HG03280 (cell line): Measurements from ENCODE around the gene LRRC17.
"Not testable (repeated sequence)": the region's sequence is repeated elsewhere in the genome, so short reads cannot be mapped to it uniquely, and the experiment has no call there.

Experiments
- ATAC-seq: cut with Tn5 transposase; IDR thresholded peaks from one replicate; pipeline ENCODE4 v1.9.1; 2021; ENCODE audit warnings: mild to moderate bottlenecking, moderate library complexity; ENCODE audit not compliant: unreplicated experiment

LRRC17 gene

DNA sequence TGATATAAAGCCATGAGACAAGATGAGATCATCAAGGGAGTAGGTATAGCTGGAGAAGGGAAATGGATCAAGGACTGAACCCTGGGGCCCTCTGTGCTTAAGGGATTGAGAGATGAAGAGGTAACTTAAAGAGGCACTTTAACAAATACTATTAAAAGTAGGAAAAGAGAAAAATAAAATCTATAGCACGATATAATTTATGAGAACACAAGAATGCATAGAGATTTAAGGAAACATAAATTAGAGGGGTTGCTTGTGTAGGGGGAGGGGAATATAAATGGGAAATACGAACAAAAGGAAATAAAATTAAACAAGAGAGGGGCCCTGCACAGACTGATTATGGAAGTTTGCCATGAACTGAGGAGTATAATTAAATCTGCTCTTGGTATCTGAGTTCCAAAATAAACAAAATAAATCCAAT lies 15.6 kb upstream of the LRRC17 start:
- ATAC-seq, result no peak

DNA sequence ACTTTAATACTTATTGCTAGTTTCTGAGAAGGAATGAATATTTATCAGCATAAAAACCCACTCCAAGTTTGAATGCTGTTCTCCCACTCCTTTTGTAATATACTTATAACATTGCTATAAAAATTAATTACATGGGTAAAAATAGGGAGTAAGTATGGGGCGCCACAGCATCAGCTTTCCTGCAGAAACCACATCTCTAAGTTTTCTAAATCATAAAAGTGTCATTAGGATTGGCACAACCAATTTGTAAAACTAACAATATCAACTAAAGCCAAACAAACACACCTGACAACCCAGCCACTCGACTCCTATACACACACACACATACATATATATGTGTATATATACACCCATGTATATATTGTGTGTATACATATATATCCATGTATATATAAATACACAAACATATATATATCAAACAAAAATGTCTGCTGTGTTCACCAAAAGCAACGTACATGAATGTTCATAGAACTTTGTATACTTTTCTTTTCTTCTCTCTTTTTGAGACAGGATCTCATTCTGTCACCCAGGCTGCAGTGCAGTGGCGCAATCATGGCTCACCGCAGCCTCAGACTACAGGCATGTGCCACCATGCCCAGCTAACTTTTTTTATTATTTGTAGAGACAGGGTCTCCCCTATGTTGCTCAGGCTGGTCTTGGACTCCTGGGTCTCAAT lies 14.8 kb upstream of the LRRC17 start:
- no peak for ATAC-seq

DNA sequence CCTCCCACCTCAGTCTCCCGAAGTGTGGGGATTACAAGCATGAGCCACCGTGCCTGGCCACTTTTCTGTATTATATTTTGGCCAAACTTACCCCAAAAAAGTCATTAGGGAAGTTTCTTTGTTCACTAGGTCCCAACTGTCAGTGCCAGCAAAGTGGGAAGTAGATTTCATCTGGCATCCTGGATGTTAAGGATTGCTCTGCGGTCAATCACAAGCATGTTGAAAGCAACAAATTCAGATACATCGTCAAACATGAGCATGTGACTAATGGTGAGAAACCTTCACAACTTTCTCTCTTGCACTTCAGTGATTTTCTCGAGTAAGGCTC lies 14.3 kb upstream of the LRRC17 start:
- no peak for ATAC-seq

DNA sequence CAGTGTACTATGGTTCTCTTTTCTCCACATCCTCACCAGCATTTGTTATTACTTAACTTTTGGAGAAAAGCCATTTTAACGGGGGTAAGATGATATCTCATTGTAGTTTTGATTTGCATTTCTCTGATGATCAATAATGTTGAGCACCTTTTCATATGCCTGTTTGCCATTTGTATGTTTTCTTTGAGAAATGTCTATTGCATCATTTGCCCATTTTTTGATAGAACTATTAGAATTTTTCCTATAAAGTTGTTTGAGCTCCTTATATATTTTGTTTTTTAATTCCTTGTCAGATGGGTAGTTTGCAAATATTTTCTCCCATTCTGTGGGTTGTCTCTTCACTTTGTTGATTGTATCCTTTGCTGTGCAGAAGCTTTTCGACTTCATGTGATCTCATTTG lies 10.7 kb upstream of the LRRC17 start:
- ATAC-seq, result not testable (repeated sequence)

DNA sequence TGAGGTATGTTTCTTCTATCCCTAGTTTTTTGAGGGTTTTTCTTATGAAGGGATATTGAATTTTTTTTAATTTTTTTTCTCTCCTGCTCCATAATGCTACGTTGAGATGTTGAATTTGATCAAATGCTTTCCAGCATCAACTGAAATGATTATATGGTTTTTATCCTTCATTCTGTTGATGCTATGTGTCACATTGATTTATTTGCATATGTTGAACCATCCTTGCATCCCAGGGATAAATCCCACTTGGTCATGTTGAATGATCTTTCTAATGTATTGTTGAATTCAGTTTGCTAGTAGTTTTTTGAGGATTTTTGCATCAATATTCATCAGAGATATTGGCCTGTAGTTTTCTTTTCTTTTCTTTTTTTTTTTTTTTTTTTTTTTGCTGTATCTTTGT lies 9.2 kb upstream of the LRRC17 start:
- not testable (repeated sequence) for ATAC-seq

DNA sequence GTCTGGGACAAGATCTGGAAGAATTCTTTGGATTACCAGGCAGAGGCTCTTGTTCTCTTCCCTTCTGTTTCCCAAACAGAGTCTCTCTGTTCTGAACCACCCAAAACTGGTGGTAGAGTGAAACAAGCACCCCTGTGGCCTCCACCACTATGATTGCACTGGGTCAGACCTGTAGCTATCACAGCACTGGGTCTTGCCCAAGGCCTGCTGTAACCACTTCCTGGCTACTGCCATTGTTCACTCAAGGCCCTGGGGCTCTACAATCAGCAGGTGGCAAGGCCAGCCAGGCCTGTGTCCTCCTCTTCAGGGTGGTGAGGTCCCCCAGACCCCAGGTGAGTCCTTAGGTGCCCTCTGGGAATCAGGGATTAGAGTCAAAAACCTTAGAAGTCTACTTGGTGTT lies 4.1 kb upstream of the LRRC17 start:
- no peak for ATAC-seq

DNA sequence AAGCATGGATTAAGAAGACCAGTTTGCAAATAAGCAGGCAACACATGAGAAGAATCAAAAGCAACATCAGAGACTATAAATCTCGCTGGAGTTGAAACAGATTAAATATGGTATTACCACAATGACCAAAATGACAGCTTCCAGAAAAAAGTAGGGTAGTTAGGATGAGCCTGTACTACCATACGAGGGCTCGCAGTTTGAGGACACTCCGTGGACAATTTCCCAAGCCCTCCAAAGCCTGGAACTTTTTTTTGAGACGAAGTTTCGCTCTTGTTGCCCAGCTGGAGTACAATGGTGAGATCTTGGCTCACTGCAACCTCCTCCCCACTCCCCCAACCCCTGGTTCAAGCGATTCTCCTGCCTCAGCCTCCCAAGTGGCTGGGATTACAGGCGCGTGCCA lies 1.0 kb downstream of the LRRC17 start:
- ATAC-seq, result no peak

DNA sequence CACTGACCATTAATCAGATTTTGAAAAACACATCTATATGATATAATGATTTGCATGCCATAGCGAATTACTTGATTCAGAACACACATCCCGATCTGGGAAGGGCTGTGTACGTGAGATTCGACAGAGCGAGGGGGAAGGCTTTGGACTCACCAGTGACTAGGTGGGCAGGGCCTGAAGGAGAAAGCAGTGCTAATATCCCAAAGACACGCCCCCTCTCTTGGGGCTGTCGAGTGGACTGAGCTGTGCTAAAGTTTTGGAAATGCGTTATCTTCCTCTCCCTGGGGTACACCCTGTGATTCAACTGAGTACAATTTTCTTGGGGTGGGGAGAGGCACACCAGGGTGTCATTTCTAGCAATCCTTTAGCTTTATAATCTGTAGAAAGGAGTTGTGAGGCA lies 1.8 kb downstream of the LRRC17 start:
- ATAC-seq, result no peak

DNA sequence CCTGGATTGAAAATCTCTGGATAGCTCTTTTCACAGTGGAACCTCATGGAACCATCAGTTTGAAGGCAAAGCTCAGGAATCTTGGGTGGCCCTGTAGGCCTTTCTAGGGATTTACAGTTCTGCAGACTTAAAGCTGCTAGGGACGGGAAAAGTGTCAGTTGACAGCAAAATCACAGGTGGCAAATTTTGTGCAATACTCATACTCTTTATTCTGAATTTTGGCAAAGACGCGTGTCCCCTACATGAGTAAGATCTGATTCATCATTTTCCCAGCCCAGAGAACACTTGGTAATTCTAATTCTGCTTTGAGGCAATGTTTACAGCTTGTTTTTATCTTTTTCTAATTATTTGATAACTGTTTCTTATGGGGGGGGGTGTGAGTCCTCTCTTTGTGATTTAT lies 3.6 kb downstream of the LRRC17 start:
- no peak for ATAC-seq

DNA sequence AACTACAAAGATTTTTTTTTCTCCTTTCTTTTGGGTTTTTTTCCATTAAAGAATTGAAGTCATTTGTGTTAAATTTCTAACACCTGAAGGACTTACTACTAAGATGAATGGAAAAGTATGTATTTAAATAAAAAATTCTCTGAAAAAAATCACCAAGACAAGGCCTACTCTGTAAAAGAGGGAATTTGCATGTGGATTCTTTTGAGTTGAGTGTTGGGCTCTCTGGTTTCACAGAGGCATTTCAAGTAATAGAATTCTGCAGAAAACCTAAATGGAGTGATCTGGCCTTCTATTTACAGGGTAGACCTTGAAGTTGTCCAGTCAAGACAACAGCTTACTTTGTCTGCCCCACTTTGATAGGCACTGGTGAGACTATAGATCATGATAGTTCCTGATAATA lies 4.1 kb downstream of the LRRC17 start:
- no peak for ATAC-seq

DNA sequence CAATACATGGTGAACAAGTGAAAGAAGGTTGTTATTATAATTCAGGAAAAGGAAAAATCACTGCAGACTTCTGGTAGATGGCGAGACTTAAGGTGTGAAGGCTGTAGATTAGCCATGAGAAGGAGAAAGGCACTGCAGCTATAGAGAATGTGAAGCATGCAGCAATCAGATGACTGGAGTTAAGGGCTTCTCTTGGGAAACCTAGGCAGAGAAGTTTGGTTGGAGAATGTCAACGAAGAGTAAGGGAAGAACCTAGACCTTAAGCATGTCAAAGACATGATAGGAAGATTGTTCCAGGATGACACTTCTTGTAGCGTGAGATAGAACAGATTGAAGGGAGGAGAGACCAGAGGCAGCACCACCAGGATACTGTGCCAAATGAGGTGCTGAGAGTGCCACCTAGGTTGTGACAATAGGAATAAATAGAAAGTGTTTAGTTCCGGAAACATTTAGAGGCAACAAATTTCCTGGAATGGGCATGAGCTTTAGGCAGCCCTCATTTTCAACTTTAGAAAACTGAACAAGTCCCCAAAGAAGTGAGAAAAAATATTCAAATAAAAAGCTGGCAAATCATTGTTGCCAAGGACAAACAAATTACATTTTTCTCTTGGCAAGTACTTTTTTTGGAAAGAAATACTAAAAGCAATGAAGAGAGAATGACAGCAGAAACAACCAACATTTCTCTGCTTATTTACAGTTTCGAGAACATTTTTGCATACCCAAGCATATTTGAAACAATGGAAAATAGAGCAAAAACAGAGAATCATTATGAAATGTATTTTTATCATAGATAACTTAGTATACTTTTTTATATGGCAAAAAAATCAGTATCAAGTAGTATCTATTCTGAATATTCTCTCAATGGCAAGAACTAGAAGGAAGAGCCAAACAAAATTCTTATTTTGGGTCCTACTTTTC lies 4.9 kb downstream of the LRRC17 start:
- no peak for ATAC-seq

DNA sequence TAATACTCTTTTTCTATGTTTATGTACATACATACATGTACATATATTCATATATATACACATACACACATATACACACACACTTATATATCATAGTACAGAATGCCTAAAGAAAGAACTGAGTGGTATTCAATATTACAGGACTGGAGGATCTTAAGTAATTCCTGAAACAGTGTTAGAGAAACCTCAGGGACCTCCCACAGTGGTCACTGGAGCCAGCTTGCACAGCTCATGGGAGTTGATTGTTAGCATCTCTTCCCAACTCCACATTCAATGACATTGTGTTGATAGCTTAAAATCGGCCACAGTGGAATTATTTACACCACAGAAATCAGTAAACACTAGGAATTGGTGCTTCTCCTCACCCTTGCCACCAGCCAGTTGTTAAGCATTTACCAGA lies 6.0 kb downstream of the LRRC17 start:
- no peak for ATAC-seq

DNA sequence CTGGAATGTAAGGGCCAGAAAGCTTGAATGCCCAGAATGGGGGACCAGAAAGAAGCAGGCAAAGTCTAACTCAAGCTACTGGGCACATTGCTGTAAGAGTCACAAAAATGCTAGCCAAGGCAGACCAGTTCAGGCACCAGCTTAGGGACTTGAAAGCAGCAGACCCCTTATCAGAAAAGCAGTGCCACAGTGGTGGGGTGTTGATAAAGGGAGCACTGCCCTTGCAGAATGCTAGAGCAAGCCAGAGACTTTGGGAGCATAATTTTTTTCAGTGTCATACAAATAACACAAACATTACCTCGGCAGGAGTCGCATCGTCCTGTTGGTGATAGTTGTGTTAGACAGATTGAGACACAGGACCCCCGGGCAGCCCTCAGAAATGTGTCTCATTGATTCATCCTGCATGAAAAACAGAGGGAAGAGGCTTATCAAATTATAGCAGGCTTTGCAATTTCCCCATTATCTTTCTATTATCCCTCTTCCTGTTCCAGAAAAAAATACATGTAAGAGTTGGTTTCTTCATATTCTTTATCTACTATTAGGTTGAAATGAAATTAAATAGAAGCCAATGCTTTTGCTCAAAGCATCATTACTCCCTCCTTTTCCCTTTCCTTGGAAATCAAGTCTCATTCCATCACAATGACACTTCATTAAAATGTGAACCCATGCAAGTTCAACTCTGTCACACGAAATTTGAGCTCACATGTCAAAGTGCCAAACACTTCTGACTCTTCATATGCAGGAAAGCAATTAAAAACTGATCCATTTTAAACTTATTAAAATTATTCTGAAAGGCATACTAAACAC lies 13.4 kb downstream of the LRRC17 start:
- ATAC-seq, result no peak

DNA sequence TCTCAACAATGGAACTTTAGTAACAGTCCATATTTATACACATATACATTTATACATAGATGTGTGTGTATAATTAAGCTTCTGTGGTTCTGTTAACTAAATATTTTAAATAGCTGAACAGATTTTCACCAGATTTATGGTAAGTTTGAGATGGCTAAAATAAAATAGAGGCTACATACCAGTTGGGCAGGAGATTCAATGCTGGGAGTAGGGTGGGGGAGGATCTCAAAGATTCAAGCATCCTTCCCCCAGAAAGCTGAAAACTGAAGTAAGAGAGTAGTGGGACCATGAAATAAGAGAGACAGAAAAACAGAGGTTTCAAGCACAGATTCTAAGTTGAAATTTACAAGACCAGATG lies 14.0 kb downstream of the LRRC17 start:
- no peak for ATAC-seq

DNA sequence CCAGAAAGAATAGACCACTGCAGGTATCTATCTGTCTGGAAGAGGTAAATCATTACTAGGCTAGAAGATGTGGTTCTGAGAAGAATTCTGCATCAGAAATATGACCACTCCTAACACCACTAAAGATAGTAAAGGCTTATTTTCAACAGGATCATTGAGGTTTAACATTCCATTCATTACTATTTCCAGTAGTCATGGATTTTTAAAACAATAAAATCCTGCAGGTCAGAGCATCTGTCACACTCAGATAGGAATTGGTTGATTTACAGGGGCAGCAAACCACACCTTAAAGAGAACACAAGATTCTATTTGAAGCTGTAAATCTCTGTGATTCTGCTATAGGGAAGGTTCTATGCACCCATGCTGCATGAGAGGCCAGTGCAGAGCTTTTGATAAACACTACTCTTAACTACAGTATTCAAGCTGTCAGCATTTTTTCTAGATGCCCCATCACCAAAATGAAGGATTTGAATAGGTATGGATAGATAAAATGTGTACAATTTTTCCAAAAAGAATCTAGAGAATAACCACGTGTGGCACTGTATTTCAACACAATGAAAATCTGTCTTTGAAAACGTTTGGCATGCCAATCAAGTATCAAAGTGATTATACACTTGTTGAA lies 14.6 kb downstream of the LRRC17 start:
- no peak for ATAC-seq

DNA sequence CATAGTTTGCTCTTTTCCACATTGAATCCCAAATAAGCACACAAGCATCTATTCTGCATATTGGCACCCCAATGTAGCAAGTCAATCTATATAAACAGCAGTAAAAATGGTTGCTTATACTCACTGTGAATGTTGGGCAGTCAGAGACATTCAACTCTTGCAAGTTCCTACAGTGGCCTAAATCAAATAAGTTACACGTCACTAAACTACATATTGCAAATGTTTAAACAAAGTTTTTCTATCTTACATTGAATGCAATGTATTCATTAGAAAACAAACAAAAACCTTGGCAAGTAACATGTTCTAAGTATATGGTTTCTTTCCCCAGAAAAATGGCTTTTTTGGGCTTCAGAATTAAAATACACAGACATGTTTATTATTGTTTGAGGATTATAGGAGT lies 19.0 kb downstream of the LRRC17 start:
- ATAC-seq, result no peak

DNA sequence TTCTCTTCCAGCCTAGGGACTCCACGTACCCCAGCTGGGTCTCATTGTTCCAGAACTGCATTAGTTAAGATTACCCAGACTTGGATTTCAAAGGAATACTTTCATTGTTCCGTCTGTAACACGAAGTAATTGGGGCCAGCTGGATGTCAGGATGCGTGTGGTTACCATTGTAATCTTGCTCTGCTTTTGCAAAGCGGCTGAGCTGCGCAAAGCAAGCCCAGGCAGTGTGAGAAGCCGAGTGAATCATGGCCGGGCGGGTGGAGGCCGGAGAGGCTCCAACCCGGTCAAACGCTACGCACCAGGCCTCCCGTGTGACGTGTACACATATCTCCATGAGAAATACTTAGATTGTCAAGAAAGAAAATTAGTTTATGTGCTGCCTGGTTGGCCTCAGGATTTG lies 21.0 kb downstream of the LRRC17 start:
- no peak for ATAC-seq

DNA sequence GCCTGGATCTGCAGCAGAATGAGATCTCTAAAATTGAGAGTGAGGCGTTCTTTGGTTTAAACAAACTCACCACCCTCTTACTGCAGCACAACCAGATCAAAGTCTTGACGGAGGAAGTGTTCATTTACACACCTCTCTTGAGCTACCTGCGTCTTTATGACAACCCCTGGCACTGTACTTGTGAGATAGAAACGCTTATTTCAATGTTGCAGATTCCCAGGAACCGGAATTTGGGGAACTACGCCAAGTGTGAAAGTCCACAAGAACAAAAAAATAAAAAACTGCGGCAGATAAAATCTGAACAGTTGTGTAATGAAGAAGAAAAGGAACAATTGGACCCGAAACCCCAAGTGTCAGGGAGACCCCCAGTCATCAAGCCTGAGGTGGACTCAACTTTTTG lies 21.4 kb downstream of the LRRC17 start:
- ATAC-seq, result no peak

DNA sequence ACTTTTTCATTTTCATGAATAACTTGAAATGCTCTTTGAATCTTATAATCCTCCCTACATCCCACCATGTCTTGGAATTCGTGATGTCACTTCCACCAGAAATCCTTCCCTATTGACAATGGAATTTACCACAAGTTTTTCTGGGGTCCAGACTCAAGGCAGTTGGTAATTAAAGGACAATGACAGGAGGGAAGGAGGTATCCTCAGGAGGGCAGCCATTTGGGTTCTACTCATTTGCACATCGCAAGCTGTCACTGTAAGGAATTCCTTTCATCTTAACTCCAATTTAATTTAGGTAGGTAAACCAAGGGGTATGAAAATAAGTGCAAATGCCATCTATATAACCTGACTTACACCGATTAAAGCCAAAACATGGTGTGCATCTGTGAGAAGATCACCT lies 21.9 kb downstream of the LRRC17 start:
- ATAC-seq, result no peak

DNA sequence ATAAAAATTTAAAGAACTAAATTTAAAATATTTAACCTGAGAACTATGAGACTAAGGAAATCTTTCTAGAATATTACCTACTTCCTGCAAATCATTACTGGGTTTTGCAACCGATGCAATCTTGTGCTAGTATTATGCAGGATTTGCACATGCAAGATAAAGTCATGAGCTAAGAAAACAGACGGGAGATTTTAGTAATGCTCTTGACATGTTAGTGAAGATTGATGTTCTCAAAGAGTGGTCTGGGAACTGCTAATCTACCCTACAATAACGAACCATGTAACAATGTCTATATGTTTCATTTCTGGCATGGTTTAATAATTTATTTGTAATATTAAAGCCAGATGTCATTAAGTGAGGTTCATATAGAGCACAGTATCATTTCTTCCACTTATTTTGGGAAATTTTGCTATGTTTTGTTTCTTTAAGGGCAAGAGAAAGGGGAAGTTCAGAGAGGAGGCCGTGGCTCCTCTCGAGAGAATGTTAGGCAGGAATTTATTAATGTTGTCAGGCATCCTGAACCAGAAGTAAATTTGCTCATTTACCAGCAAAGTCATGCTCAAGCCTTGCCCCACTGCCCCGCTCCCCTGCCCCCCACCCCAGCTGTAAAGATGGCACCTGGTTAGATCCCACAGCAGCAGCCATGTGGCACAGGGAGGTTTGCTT lies 22.8 kb downstream of the LRRC17 start:
- no peak for ATAC-seq

DNA sequence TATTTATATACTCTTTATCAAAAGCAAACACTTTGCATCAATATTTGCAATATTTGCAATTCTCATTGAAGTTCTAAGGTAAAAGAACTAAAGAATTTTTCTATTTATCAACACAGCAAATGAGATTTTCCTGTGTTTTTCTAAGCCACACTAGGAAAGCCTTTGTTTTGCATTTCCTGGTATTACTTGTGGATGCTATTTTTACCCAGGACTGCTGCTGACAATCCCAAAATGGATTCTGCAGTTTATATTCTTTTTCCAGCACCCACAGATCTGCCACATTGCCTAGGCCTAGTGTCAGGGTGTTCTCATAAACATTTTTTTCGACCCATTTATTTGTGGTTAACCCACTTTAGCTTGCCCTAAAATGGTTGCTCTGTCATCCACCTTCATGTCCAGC lies 25.9 kb downstream of the LRRC17 start:
- ATAC-seq, result no peak
